Body of pancreas (tissue), 4 donors: ENCODE results near the gene KMT2C. TPM values are rescaled to one million over a fixed set of nuclear protein-coding genes. Genes with fewer than 3 reads are reported as not detected.

Experiments
- ATAC-seq: fragments of 150-250 bp; one replicate; pipeline ENCODE4 v1.9.1; 2016
- DNase-seq, 4 donors: peaks; one replicate each; pipeline ENCODE4 v3.0.0-alpha.2; 2019
- H3K27ac ChIP-seq, 4 donors: fragments of 200-600 bp; sonication (generic); 1 replicate in 3 of 4; 2 replicates in 1 of 4; pipeline versions ENCODE4 v1.5.1 to v1.6.1; 2016 to 2019; ENCODE audit warnings: mild to moderate bottlenecking in 1 of 4, mixed read lengths in 1 of 4, moderate library complexity in 1 of 4
- H3K27me3 ChIP-seq, 2 donors: fragments of 200-600 bp; sonication (generic); one replicate each; pipeline ENCODE4 v1.6.0; 2016; ENCODE audit warnings: mild to moderate bottlenecking in 1 of 2
- H3K36me3 ChIP-seq, 2 donors: fragments of 200-600 bp; sonication (generic); replicated peaks in 1 of 2; 2 replicates each; pipeline ENCODE4 v1.5.1; 2016; ENCODE audit warnings: low read depth in 2 of 2; ENCODE audit not compliant: insufficient read depth in 1 of 2
- H3K4me1 ChIP-seq: fragments of 200-600 bp; sonication (generic); one replicate; pipeline ENCODE4 v1.6.0; 2016
- H3K4me3 ChIP-seq, 2 donors: fragments of 200-600 bp; sonication (generic); 1 replicate in 1 of 2; 2 replicates in 1 of 2; pipeline ENCODE4 v1.5.1; 2016 to 2019
- H3K9me3 ChIP-seq, 3 donors: fragments of 200-600 bp; sonication (generic); 1 replicate in 2 of 3; 2 replicates in 1 of 3; pipeline ENCODE4 v1.5.1; 2016
- CTCF ChIP-seq, 7 experiments: fragments of 450-650 bp in 4 of 7; fragments of 200-600 bp in 3 of 7; sonication (generic) in 3 of 7; IDR thresholded peaks; one replicate each; pipeline ENCODE4 v1.5.1; 2016 to 2019; ENCODE audit warnings: antibody characterized with exemption in 7 of 7
- POLR2A ChIP-seq, 3 donors: fragments of 450-650 bp; IDR thresholded peaks; one replicate each; pipeline ENCODE4 v1.6.1; 2016; ENCODE audit warnings: antibody characterized with exemption in 3 of 3, mild to moderate bottlenecking in 2 of 3
- WGBS, 2 donors: methylation state at CpG; one replicate each; pipeline ENCODE4 v1.1.5; 2017; 5-methylcytosine and 5-hydroxymethylcytosine counted together
- intact Hi-C: fragments of 100-400 bp; cut with DNase I; formaldehyde crosslinking; loops from one replicate; pipeline ENCODE4 v1.15.1; 2023
- total RNA-seq, 2 donors: library from RNA; depleted of rRNA; stranded (reverse); fragments of >200 nt; gene quantifications; one replicate each; pipeline ENCODE4 v1.1.0, GENCODE V29; 2016

The KMT2C gene
- total RNA-seq, 2 donors from 2014 or later = 58.9 to 71.5 TPM

GRCh38 chr7:152103066-152103465 is 332.7 kb downstream of the KMT2C start:
- Histone ChIP-seq H3K4me3 (no peak overlapping the region), H3K27ac (no peak overlapping the region), H3K27me3 (no peaks in the 10 kb centered on the region), H3K36me3 (peaks cover 0 to 8% of the 10 kb centered on the region in 2 donors), H3K4me1 (no peaks in the 10 kb centered on the region), H3K9me3 (no peaks in the 10 kb centered on the region)
- DNase-seq (no peak), ATAC-seq (no peak)
- no peak for TF ChIP-seq POLR2A (IDR thresholded peaks at IDR 0.05)
- TF ChIP-seq CTCF (IDR thresholded peaks at IDR 0.05) = no peak
- intact Hi-C loops = no loop called here
- 91 to 94% methylated on average over 7 of the region's 7 CpGs for WGBS, 2 donors

GRCh38 chr7:152097330-152097729 is 338.5 kb downstream of the KMT2C start:
- 91 to 94% methylated on average over 4 of the region's 4 CpGs for WGBS, 2 donors
- H3K36me3 ChIP-seq = no peaks in the 10 kb centered on the region
- TF ChIP-seq CTCF (IDR thresholded peaks at IDR 0.05) (no peak), POLR2A (IDR thresholded peaks at IDR 0.05) (no peak)
- H3K9me3 ChIP-seq = no peaks in the 10 kb centered on the region
- H3K27ac ChIP-seq = no peak overlapping the region
- no peaks in the 10 kb centered on the region for H3K4me1 ChIP-seq
- DNase-seq (no peak), ATAC-seq (no peak)
- no peak overlapping the region for H3K4me3 ChIP-seq
- intact Hi-C loops = no loop called here
- H3K27me3 ChIP-seq = no peaks in the 10 kb centered on the region

GRCh38 chr7:152095771-152096170 is 340.0 kb downstream of the KMT2C start:
- Histone ChIP-seq H3K4me1 (peaks cover 5% of the 10 kb centered on the region), H3K27me3 (no peaks in the 10 kb centered on the region), H3K9me3 (no peaks in the 10 kb centered on the region), H3K4me3 (no peak overlapping the region), H3K36me3 (no peaks in the 10 kb centered on the region), H3K27ac (no peak overlapping the region)
- intact Hi-C loops = no loop called here
- ATAC-seq = no peak
- no peak for DNase-seq
- TF ChIP-seq POLR2A (IDR thresholded peaks at IDR 0.05) = no peak
- no peak for TF ChIP-seq CTCF (IDR thresholded peaks at IDR 0.05)
- WGBS, 2 donors = 60 to 62% methylated on average over 1 of the region's 1 CpG

GRCh38 chr7:152093717-152094116 is 342.1 kb downstream of the KMT2C start:
- Histone ChIP-seq H3K36me3 (no peaks in the 10 kb centered on the region), H3K27ac (no peak overlapping the region), H3K9me3 (no peaks in the 10 kb centered on the region), H3K4me1 (peaks cover 5% of the 10 kb centered on the region), H3K27me3 (no peaks in the 10 kb centered on the region), H3K4me3 (no peak overlapping the region)
- intact Hi-C loops = no loop called here
- no peak for TF ChIP-seq CTCF (IDR thresholded peaks at IDR 0.05)
- ATAC-seq (no peak), DNase-seq (no peak)
- WGBS, 2 donors = 78 to 88% methylated on average over 4 of the region's 4 CpGs

- DNase-seq (no peak), ATAC-seq (no peak)
- H3K9me3 ChIP-seq = no peaks in the 10 kb centered on the region
- H3K36me3 ChIP-seq = no peaks in the 10 kb centered on the region
- H3K27me3 ChIP-seq = no peaks in the 10 kb centered on the region
- 89 to 92% methylated on average over 6 of the region's 6 CpGs for WGBS, 2 donors
- no peak overlapping the region for H3K4me3 ChIP-seq
- peaks cover 19% of the 10 kb centered on the region for H3K4me1 ChIP-seq
- intact Hi-C loops = no loop called here
- no peak overlapping the region for H3K27ac ChIP-seq
- TF ChIP-seq CTCF (IDR thresholded peaks at IDR 0.05) (no peak), POLR2A (IDR thresholded peaks at IDR 0.05) (no peak)
Measured at GRCh38 chr7:152090747-152091146, 345.1 kb downstream of the KMT2C start.
